Stimulated activated CD8-positive, alpha-beta memory T cell treated with anti-CD3 and anti-CD28 coated beads, Interleukin-7, amount 100 ng/mL, for 24 hours (primary cell): ENCODE measurements around the gene URB1.
"Not testable (repeated sequence)": the region's sequence is repeated elsewhere in the genome, so short reads cannot be mapped to it uniquely, and the experiment has no call there.

Source experiments
- DNase-seq: peaks from one replicate; pipeline ENCODE4 v3.0.0-alpha.2; 2020; ENCODE audit warnings: low read depth

Gene URB1, protein sequence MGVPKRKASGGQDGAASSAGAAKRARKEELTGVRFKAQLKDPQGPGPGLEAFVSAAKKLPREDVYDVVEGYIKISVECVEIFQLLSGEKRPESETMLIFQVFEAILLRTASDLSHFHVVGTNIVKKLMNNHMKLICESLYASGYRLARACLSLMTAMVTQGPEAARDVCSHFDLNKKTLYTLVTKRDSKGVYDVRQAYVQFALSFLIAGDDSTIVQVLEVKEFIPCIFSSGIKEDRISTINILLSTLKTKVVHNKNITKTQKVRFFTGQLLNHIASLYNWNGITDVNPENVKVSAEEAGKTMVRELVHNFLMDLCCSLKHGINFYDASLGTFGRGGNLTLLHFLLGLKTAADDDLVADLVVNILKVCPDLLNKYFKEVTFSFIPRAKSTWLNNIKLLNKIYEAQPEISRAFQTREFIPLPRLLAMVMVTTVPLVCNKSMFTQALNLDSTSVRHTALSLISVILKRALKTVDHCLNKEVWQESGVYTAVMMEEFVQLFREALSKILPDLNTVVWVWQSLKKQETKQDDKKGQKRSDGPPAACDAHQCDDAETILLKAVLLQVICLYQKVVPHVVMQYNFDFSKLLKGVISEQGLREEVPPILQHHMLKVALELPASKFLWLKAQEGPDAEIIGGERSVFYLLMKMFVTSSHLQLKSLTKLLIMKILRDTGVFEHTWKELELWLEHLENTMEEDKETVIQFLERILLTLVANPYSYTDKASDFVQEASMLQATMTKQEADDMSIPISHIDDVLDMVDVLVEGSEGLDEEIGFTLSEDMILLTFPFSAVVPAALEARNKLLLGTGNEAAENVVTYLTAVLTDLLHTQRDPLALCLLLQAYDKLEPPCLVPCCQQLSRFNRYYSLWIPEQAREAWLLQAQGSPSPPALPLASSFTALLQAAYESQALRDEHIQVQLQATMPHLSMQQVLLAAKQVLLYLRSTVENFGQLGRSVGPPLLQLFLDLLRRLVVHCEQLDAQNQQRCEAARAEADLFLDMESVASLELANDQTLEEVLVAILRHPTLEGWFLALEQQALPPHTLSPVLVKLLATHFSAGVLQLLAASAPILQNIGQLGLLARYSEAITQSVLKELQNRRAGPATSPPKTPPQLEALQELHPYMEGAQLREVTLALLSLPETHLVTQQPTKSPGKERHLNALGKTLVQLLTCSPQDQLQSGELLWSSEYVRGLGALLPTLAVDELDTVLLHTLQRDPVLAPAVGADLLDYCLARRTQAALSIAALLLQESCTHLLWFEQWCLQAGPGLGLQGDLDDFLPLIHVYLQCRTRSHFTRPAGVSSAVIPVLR (N-terminal part only)

DNA sequence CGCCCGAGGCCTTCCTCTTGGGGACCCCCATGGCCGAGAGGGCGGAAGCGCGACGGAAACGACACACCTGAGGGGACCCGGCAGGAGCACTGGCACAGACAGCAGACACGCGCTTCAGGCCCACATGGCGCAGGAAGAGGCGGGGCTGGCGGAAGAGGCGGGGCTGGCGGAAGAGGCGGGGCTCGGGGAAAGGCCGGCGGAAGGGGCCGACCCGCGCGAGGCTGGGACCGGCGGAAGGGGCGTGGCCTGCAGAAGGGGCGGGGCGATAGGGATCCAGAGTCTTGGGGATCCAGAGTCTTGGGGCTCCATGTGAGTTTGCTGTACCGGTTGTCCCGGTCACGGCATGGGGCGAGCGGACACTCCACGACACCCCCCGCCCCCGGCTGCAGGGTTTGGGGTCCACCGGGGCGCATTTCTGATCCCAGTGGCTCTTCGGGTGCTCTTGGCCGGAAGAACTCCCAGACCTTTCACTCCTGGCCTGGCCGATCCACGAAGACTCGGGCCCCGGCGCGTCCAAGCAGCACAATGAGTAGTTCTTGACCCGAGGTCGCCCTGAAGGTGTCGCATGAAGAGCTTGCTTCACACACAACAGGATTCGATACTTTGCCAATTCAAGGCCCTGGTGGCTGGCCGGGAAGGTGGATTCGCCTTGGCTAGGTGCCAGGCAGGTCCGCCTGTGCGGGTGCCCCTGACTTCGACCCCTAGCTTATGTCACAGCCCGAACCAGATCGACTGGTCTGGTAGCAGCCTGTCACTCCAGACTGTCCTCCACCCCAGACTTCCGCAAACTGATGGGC lies at the start of gene URB1:
Gene URB1, minus strand, starts transcription at position 133 of the 797 bp plus-strand sequence. Its CDS starts 102 bp downstream, at position 31.
- peak; percentile 96 for DNase-seq

- DNase-seq: no peak
These were observed 44.9 kb upstream of the URB1 start for GRCh38 chr21:32437729-32438128.

DNA sequence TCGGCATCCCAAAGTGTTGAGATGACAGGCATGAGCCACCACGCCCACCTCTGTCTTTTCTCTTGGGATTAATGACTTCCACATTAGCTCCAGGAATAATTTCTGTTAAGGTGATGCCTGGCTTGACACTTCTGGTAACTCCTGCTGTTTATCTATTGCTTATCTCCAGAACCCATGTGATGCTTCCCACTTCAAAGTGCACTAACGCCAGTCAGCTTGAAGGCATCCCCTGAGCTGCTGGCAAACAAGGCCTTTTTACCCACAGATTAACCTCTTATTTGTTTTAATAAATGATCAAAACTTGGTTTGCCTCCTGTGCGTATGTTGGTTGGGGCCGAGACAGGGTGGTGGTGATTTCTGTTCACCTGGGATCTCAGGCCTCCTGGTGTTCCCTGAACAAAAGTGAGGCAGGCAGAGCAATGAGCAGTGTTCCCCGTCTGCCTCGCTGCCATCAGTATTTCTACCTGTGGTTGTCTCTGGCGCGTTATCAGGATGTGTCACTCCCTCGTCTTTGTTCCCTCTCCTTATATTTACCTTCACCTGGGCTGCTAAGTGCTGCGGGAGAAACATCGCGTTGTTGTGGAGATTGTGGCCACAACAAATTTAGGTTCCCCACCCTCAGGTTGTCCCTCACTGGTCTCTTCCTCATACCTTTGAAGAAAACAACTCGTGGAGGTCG lies 40.3 kb upstream of the URB1 start:
- not testable (repeated sequence) for DNase-seq

DNA sequence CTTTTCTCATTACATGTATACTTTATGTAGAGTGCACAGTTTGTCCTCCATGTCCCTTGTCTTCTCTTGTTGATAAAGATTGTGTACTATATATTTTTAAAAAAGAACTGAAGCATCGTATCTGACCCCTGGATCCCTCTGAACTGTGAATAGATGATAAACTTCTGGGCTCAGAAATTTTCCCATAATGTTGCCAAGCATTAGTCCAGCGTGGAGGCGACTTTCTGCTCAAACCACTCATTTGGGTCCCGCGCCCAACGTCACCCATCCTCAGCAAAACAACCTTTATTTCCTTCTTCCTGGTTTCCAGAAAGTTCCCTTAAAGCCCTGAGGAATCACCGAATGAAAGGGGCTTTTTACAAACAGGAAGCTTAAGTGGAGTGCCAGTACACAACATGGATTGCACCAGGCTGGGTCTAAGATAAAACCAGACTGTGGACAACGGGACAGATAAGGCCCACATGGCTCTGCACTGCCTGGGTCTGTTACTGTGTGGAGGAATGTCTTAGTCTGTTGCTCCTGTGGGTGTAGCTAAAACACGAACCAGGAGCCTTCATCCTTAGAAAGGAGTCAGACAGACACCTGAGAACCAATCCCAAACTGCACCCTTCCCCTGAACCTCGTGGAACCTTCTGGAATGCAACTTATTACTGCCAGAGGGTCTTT lies 35.3 kb upstream of the URB1 start:
- no peak for DNase-seq

- DNase-seq: no peak
These were observed 33.8 kb upstream of the URB1 start for GRCh38 chr21:32426592-32427051.

DNA sequence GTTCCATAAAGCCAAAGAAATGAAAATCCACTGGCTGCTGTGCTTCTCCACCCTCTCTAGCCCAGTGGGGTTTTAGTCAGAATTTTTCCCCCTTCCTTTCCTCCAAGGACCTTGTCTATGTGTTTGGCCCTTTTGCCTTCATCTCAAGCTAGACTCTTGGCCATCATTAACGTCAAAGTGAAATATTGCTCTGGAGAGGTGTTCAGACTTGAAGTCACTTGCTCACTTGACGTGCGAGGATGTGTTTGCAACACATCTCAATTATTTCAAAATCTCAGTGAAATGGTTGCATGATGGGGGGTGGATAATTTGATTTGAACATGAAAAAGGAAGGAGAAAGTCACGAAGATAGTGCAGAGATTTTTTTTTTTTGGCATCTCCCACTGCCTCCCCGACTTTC lies 33.3 kb upstream of the URB1 start:
- DNase-seq: no peak

GRCh38 chr21:32425628-32426027 lies 32.8 kb upstream of the URB1 start:
- DNase-seq: no peak

DNA sequence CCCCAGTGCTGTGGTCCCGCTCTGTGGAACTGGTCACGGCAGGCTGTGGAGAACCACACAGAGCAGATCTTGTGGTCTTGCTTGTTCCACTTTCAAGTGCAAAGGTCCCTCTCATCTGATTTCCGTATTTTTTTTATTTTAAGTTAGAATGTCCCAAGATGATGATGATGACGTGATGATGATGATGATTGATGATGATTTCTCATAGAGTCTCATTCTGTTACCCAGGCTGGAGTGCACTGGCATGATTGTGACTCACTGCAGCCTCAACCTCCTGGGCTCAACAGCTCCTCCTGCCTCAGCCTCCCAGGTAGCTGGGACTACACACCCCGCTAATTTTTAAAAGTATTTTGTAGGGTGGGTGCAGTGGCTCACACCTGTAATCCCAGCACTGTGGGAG lies 31.9 kb upstream of the URB1 start:
- DNase-seq: no peak

- DNase-seq: no peak
These were observed 31.4 kb upstream of the URB1 start for GRCh38 chr21:32424191-32424535.

GRCh38 chr21:32423320-32424190 lies 30.7 kb upstream of the URB1 start:
- no peak for DNase-seq

- no peak for DNase-seq
These were observed 29.3 kb upstream of the URB1 start for GRCh38 chr21:32422064-32422463.

GRCh38 chr21:32418146-32418545 lies 25.3 kb upstream of the URB1 start:
- DNase-seq: no peak

GRCh38 chr21:32415451-32416398 lies 22.9 kb upstream of the URB1 start:
- no peak for DNase-seq

DNA sequence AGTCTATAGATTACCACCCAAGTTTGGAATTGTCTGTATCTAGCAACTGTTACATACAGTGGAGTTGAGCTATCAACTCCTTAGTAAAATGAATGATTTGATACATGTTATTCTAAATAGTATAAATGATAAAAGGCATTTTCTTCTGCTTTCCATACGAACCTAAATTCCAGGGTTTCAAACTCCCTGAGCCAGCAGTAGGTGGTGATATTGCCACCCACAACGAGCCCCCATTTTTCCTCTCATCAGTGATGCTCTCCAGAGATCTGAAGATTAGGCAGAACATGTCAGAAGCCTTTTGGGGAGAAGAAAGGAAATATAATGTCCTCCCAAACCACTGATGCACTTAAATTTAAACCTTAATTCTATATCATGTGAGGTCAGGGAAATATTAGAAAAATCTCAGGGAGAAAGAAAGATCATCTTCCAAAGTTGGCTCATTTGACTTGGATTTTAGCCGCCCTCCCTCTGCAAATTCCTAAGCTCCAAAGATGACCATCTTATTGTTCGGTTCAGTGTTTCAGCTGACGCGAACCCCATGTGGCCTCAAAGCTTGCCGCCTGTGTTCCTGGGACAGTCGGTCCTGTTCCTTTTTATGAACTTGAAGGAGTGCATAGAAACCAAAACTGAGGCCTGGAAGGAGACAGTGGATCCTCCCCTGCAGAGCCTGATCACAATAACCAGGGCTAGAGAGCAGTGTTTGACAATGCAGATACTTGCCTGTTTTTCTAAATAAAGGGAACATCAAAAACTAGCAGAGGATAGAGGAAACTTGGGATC lies 22.0 kb upstream of the URB1 start:
- no peak for DNase-seq

DNA sequence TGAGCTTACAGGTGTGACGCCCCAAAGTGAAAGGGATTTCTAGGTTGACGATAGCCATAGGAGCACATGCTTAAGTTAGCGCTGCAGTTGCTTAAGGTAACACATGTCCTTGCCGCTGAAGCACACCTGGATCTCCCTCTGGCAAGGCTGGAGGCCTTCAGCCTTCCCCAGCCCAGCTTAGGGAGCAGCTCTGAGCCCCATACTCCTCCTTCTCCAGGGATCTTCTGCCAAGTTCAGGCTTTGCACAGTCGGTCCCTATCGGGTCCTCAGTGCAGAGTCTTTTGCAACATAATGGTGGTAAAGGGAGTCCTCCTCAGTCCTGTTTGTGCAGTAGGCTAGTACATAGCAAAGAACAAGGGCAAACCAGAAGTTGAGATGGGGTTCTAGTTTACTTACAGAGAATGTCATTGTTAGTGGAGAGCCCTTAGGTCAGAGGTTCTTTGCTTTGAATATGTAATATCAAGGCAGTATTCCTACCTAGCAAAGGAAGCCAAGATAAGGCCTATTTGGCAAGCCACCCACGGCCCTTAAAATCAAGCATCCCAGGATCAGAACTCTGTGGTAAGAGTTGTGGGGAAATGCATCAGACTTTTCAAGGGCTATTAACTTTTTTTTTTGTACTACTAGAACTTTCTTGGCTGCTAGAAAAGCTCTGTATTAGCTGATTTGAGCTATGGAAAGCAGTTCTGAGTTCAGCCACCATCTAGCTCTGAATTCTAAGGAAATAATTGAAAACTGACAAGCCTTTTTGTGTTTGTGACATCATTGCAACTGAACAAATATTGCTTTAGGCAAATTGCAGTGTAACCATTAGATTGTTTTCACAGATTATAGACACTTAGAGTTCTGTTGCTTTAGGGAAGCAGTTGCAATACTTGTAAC lies 21.1 kb upstream of the URB1 start:
- DNase-seq: no peak

GRCh38 chr21:32413015-32413504 lies 20.2 kb upstream of the URB1 start:
- DNase-seq: no peak
